GM19025 (cell line): ENCODE results near the gene TFDP2.
"Not testable (repeated sequence)": the region's sequence is repeated elsewhere in the genome, so short reads cannot be mapped to it uniquely, and the experiment has no call there.

Experiments
- ATAC-seq: cut with Tn5 transposase; IDR thresholded peaks from one replicate; pipeline ENCODE4 v1.9.1; 2021; ENCODE audit warnings: mild to moderate bottlenecking, low read depth, moderate library complexity; ENCODE audit not compliant: unreplicated experiment

TFDP2 gene

GRCh38 chr3:141974777-141975176 lies 174.6 kb downstream of the TFDP2 start:
- ATAC-seq = not testable (repeated sequence)

- ATAC-seq = no peak
Observed at GRCh38 chr3:141972399-141972798, 176.9 kb downstream of the TFDP2 start.

- no peak for ATAC-seq
Observed at GRCh38 chr3:141971571-141971970, 177.8 kb downstream of the TFDP2 start.

- ATAC-seq = no peak
Observed at GRCh38 chr3:141969711-141970110, 179.6 kb downstream of the TFDP2 start.

GRCh38 chr3:141965471-141965870 lies 183.9 kb downstream of the TFDP2 start:
- no peak for ATAC-seq

GRCh38 chr3:141963301-141963700 lies 186.0 kb downstream of the TFDP2 start:
- ATAC-seq = no peak

- no peak for ATAC-seq
Observed at GRCh38 chr3:141960731-141961130, 188.6 kb downstream of the TFDP2 start.

- ATAC-seq = no peak
Observed at GRCh38 chr3:141959589-141960554, 189.5 kb downstream of the TFDP2 start.

GRCh38 chr3:141955175-141955574 lies 194.2 kb downstream of the TFDP2 start:
- ATAC-seq = no peak

GRCh38 chr3:141952611-141953010 lies 196.7 kb downstream of the TFDP2 start:
- ATAC-seq = no peak

GRCh38 chr3:141950572-141951493 lies 198.5 kb downstream of the TFDP2 start:
- ATAC-seq = no peak

- no peak for ATAC-seq
Observed at GRCh38 chr3:141949972-141950371, 199.4 kb downstream of the TFDP2 start.

- no peak for ATAC-seq
Observed at GRCh38 chr3:141949399-141949798, 199.9 kb downstream of the TFDP2 start.

- no peak for ATAC-seq
Observed at GRCh38 chr3:141945726-141946485, 203.4 kb downstream of the TFDP2 start.

GRCh38 chr3:141942006-141942405 lies 207.3 kb downstream of the TFDP2 start:
- no peak for ATAC-seq

GRCh38 chr3:141941093-141941492 lies 208.3 kb downstream of the TFDP2 start:
- no peak for ATAC-seq

GRCh38 chr3:141940194-141940776 lies 209.1 kb downstream of the TFDP2 start:
- ATAC-seq = no peak

GRCh38 chr3:141939759-141940158 lies 209.6 kb downstream of the TFDP2 start:
- no peak for ATAC-seq

- no peak for ATAC-seq
Observed at GRCh38 chr3:141938011-141938500, 211.3 kb downstream of the TFDP2 start.

- ATAC-seq = no peak
Observed at GRCh38 chr3:141934354-141934753, 215.0 kb downstream of the TFDP2 start.
